GM21390 (cell line): Measurements from ENCODE around the gene CRABP2.

Experiments
- ATAC-seq: cut with Tn5 transposase; IDR thresholded peaks from one replicate; pipeline ENCODE4 v1.9.1; 2021; ENCODE audit not compliant: unreplicated experiment

Gene CRABP2

DNA sequence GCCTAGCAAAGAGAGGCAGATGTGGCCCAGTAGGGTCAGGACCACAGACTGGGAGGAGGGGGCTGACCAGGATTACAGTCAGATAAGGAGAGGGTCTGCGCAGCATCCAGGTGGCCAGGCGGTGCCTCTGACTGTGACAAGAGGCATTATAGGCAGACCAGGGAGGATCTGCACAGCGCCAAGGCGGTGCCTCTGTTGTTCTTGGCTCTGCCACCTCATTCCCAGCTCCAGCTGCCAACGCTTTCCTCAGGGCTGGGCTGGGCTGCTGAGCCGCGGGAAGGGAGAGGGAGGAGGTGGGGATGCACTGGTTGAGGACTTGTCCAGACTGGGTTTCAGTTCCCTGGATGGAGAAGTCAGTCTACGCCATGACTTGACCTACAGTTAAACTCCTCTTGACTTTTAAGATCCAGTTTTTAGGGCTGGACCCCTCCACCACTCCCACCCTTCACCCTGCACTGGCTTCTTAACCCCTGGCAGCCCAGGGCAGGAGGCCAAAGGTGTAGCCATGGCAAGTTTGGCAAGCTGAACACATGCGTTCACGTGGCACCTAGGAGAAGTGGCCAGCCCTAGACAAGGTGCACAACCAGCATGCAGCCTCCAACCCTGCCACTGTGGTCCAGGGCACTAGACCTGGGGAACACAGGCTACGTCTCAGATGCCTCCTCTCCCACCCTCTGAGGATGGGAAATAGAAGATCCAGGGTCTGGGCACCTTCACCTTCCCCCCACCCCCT, 4.5 kb upstream of the CRABP2 start:
- ATAC-seq = no peak

DNA sequence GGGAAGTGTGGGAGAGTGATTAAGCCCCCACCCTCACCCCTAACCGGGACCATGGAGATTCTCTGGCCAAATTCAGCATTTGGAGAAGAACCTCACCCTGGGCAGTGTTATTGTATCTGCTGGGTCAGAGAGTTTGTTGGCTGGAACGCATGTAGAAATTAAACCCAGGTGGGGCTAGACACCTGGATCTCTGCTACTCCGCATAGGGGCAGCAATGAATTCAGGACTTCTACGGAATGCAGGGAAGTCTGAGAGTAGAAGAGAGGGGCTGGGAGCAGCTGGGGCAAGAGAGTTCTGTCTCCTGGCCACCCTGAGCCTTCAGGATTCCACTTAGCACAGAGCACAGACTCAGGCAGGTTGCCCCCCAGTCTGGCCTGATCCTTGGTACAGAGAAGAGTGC, 3.6 kb upstream of the CRABP2 start:
- ATAC-seq = no peak

DNA sequence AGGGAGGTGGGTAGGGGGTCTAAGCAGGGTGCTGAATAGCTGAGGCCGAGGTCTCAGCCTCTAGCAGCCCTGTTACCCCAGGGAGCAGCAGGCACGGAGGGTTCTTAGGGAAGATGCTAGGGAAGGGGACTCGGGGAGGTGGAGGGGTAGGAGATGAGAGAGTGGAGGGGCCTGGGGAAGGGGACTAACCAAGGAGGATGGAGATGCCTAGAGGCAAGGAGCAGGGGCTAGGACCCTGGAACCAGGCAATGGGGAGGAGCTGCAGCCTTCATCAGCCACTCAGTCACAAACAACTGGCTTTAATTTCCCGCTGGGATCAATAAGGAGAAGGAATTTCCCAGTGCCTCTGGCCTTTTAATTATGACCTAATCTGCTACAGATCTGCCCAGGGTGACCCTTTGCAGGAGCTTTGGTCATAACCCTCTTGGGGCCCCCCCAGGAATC, 2.9 kb upstream of the CRABP2 start:
- no peak for ATAC-seq

DNA sequence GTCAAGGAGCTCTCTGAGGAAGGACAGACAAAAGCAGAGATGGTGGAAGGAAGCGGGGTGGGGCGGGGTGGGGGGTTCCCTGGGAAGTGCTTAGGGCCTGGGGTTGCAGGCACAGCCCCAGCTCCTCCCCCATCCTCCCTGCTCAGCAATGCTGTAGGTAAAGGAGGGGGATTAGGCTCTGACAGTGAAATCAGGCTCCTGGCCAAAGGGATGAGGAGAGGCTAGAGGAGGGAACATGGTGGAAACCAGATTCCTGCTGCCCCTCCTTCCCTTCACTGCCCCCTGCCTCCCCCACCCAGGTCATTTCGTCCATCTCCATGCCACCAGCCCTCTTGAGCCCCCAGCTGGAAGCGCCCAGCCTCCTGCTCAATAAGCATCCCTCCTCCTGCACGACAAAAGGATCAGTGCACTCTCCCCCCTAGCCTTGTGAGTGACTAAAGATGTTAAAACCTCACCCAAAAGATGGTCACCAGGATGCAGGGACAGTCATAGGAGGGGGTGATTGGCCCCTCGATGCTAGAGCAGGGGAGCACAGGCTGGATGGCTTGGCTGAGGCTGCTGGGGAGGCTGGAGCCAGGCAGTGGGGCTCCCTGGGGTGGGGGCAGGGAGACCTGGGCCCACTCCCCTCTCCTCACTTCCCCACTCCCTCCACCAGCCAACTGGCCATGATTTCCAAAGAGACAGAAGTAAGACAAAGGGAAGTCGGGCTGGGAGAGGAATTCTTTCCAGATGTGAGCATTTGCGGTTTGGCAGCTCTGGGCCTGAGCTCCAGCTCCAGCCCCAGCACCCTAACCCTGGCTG, 2.2 kb upstream of the CRABP2 start:
- ATAC-seq = no peak

DNA sequence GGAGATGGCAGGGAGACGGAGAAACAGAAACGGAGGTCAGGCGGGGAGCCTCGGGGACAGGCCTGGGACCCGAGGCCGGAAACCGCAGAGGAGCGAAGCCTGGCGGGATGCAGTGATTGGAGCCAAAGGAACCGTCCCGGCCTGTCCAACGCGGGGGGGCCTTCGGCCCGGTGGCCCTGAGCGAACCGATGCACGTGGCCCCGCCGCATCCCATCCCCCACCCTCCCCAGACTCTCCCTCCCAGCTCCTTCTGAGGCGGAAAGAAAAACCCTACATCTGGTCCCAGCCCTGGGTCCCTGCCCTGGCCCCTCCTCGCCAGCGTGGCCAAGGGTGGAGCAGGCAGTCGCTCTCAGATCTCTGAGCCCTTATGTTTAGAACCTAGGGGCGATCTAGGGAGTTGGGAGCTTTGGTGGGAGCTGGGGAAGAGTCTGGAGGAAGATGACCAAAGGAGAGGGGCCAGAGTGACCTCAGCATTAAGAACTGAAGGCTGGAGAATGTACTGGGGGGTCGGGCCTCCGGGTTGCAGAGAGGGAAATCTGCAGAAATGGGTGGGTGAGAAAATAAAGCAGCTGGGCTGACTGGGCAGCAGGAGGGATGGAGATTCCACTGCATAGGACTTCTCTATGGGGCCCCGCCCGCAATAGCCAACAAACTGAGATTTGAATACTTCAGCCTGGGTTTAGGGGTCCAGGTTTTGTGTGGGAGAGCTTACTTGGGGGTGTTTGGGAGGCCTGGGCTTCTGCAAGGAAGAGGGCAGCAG, 1.5 kb upstream of the CRABP2 start:
- ATAC-seq = no peak

DNA sequence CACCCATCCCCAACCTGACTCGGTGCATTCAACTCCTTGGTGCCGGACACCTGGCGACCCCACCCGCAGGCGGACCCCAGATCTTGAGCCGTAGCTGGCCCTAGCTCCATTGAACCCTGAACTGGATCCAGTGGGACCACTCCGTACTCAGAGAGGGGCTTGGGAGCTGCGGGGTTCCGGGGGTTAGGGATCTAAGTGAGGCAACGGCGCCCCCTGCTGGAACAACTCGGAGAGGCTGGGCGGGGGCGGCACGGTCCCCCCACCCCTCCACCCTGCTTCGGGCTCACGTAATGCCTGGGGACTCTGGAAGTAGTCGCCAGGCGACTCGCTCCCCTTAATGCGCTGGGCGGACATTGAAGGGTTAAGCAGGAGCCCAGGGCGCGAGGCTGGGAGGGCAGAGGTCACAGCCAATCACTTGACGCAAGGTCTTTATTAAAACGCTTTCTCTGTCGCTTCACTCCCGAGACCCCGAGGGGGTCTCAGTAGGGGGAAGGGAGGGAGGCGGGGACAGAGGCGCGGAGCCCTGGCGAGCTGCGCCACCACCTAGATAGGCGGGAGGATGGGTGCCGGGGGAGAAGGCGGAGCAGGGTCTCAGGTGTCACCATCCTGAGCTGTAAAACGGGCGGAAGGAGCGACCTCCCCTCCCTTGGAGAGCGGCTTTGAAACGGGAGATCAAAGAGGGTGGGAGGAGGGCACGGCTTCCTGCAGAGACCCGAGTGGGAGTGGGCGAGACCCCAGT, 704 bp upstream of the CRABP2 start:
- no peak for ATAC-seq

DNA sequence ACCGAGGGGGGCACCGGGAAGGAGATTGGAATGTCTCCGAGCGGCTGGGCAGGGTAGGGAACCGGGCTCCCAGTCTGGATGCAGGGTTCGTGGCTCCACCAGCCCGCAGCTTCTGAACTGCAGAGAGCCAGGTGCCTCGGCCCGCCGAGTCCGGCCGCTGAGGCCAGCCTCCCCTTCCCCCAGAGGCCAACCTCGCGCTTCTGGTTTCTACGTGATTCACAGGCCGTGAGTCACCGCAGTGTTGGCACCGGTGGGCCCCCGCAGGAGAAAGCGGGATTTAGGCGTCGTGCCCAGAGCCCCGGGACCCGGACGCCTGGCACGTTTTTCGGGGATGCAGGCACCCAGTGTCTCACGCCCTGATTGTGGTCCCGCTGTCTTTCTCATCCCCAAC, 458 bp downstream of the CRABP2 start:
- no peak for ATAC-seq

DNA sequence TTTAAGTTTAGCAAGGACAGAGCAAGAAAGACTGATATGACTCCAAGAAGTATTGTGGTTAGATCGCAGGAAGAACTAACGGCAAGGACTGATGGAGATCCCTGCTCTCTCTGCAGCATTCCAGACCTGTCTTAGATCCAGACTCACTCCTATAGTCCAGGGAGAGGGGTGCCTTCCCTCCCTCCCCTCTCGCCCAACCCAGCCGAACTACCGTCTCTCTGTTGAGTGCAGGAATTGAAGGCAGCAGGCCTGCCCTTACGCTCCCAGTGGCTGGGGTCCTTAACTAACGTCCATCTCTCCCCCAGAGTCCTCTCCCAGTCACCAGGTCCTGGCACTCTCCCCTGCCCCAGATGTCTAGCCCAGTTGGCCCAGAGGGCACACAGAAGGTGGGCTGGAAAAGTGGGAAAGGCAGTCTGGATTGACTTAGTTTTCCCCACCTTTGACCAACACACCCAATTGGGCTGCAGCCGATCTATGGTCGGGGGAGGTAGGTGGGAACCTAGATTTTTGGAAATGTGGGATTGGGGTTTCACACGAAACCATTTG, 1.1 kb downstream of the CRABP2 start:
- ATAC-seq = no peak

DNA sequence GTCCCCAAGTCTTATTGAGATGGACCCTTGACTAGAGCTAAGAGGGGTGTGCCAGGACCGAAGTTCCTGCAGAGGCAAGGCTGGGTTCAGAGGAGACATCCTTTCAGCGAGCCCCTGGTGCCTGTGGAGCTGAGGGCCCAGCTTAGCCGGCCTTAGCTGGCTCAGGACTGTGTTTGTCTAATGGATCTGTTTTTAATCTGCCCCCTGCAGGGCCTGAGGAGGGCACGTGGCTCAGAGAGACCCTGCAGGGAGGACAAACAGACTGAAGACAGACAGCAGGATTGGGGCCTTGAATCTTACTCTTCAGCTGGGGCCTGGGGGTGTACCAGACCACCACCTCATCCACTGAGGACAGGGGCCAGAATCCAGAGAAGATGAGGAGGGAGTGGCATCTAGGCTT, 1.6 kb downstream of the CRABP2 start:
- ATAC-seq = no peak

DNA sequence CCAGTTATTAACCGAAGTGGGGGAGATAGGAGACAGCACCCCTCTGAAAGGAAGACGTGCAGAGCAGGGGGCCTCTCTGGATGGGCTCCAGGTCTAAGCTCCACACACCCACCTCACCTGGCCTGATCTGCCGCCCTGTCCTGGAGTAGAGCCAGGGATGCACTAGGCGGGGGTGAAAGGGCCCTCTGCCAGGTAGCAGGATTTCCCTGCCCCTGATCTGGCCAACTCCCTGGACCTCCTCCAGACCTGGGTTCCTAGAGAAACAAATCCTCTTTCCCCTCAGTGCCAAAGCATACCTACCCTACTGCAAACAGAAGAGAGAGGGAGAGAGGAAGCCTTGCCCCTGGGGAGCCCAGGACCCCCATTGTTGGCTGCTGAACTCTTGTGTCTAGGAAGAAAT, 2.0 kb downstream of the CRABP2 start:
- ATAC-seq = no peak

DNA sequence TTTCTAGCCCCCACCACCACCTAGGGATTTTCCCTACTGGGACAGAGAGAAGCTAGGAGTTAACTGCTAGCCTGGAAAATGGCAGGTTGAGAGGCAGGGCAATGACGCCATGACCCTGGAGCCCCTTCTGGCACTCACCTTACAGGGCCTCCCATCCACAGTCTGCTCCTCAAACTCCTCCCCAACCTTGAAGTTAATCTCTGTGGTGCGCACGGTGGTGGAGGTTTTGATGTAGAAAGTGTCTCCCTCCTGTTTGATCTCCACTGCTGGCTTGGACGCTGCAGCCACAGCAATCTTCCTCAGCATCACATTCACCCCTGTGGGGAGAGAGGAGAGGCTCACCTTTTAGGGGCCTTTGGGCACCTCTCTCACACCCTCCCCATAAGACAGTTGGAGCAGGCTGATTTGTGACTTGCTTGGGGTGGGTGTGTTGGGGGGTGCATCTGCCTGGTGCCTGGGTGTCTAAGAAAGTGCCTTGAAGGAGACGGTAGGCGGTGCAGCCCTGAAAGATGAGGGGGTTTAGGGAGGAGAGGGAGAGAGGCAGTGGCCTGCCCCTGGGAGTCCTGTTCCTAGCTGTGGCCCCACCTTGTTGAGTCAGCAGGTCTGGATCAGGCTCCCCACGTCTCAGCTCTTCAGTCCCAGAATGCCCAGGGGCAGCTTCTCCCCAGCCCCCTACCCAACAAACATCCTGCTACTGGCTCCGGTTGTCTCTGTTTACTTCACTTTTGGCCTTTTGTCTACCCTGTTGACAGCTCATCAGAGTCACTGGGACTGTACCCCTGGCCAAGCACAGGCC, 4.4 kb downstream of the CRABP2 start:
- ATAC-seq = no peak

DNA sequence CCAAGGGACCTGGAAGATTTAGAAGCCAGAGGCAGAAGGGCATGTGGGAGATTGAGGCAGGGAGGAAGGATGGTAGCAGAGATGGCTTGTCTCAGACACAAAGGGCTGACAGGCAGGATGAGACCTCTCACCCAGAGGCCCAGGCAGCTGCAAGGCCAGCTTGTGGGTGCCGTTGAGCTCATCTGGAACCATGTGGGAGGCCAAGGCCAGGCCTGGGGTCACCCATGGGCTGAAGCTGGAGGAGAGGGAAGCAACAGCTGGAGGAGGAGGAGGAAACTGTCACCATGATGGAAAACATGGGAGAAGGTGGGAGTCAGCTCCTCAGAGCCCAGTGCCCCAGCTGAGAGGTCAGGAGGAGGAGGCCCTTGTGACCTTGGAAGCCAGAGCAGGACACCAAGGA, 6.4 kb downstream of the CRABP2 start:
- no peak for ATAC-seq

DNA sequence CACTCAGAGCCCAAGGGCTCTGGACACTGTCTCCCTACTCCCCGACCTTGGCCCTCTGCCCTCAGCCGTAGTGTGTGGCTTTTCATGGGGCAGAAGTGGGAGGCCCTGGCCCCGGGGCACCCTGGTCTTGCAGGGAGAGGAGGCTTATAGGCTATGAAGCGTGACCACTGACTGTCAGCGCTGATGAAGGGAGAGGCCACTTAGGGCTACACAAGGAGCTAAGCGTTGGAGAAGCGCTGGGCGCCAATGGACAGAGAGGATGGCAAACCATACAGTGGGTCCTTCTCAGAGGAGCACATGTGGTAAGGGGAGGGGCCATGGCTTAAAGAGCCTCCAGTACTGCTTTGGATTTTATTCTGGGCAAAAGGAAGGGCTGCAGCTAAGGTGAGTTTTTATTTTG, 7.9 kb downstream of the CRABP2 start:
- no peak for ATAC-seq

DNA sequence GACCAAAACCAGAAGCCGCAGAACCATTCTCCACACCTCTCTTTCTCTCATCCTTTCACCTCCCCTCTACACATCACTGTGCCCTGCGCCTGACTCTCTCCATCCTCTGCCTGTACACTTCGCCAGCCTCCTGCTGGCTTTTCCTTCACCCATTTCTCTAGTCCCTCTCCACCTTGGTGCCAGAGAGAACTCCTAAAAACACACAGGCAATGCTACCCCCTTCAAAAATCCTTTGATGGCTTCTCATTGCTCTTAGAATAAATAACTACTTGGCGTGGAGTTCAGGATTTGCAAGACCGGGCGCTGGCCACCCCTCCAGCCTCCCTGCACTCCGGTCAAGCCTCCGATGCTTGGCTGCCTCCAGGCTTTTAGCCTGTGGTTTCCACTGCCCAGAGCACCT, 8.6 kb downstream of the CRABP2 start:
- ATAC-seq = no peak

DNA sequence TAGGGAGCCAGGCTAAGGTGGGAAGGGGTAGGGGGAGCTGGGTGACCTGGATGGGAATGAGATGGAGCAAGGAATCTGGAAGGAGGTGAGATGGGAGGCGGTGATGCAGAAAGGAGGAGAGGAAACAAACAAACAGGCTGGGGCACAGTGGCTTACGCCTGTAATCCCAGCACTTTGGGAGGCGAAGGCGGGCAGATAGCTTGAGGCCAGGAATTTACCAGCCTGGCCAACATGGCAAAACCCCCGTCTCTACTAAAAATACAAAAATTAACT, 10.8 kb downstream of the CRABP2 start:
- no peak for ATAC-seq

DNA sequence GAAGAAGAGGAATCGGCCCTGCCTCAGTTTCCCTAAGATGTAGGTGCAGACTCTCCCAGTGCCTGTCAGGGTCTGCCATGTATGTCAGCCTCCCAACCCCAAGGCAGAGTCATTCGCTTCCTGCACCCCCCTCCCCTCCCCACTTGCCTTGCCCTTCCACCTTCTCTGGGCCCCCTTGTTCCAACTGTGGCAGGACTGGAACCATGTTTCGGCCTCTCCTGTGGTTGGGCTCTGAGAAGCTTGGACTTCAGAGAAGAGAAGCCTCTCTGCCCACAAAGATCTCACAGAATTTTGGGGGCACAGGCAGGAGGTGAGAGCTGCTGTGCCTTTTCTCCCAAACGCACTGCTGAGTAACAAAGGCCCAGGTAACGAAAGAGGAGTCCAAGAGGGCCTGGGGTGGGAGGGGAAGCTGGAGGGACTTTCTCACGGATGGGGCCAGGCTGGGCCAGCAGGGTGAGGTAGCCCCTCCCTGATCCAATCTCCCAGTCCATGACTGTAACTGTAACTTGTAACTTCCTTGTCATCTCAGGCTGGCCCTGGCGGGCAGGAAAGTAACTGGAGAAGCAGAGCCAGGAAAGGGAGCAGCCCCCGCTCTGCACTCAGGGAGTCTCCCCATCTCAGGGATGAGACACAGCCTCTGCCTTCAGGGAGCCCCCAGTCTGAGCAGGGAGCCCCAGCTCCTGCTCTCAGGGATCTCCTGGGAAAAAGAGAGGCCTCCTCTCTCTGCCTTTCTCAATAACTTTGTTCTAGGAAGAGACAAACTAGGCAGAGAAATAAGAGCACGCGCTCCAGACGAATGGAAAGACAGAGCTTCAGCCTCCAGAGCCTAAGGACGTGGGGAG, 11.3 kb downstream of the CRABP2 start:
- ATAC-seq = no peak

DNA sequence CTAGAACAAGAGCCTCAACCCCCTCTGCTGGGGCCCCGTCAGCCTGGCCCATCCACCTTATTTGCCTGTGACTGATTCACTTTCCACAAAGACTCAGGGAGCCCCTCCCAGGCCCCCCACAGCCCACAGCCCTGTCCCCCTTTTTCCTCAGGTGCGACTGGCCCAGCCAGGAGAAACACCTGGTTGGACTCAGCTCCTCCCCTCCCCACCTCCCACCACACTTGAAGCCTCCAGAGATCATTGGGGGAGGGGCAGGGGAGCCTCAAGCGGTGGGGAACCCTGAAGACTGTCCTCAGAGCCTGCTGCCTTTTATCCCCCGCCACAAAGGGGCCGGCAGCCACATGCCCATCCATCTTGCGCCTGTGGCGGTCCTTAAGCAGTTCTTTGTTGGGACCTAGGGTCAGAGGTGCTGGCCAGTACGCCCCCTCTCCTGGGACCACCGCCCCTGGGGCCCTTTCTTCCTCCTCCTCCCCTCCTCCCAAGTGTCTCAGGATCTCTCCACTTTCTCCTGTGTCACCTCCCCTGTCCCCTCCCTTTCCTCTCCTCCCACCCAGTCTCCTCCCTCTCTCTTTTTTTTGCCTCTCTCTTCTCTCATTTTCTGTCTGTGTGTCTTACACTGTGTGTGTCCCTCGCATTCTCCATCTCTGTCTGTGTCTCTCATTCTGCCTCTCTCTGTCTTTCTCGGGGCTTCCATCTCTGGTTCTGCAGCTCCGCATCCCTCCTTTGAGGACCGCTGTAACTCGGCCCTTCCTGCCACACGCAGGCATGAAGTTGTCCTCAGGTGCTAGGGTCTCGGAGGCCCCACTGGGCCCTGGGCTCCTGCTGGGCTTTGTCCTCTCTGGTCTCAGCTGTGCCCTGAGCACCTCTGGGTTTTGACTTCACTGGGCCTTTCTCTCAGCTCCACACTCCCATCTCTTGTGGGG, 12.2 kb downstream of the CRABP2 start:
- ATAC-seq = no peak

DNA sequence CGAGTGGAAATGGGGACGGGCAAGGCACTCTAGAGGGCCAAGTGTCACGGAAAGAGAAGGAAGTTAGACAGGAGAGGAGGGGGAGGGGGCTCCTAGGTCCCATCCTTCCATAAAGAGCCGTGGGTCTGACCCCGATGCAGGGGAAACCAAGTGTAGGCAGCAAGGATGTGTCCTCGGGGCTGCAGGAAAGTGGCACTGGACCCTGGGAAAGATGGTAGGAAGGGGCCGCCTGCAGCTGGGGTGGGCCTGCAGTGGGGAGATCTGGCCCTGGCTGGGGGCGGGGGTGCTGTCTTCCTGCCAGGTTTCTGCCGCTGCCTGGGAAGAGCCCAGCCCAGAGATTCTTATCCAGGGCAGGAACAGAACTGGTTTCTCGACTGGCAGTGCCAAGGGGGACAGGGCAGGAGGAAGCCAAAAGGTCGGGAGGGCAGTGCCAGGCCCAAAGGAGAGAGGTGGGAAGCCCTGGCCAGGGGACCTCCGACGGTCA, 12.9 kb downstream of the CRABP2 start:
- no peak for ATAC-seq
